GM12878 (cell line): ENCODE results near the gene OR5J2. TPM values are rescaled to one million over a fixed set of nuclear protein-coding genes. Genes with fewer than 3 reads are reported as not detected.

ENCODE experiments used
- ATAC-seq: fragments of 200-7000 bp; cut with Tn5 transposase; 3 replicates; pipeline ENCODE4 v1.9.1; 2020; ENCODE audit warnings: mild to moderate bottlenecking, moderate library complexity
- BruUV-seq: library from RNA; stranded (reverse); fragments of 400-500 nt; replicated peaks from 2 replicates; lab custom pipeline; 2021; lab: Mats Ljungman, UMichigan
- CTCF ChIA-PET: fragments of 300-600 bp; sonication (Branson Sonifier 250); formaldehyde crosslinking; extraction: SDS; loops from one replicate; lab custom pipeline; 2021; ENCODE audit warnings: inconsistent platforms; lab: Yijun Ruan, JAX
- POLR2A ChIA-PET: fragments of 350-600 bp; formaldehyde crosslinking; extraction: SDS; loops from one replicate; lab custom pipeline; 2021; ENCODE audit warnings: inconsistent platforms; lab: Charles Lee
- RAD21 ChIA-PET: fragments of 300-600 bp; sonication (Branson Sonifier 250); formaldehyde crosslinking; loops from one replicate; lab custom pipeline; 2023; ENCODE audit warnings: antibody characterized with exemption; ENCODE audit not compliant: unreplicated experiment; lab: Charles Lee
- SMC1A ChIA-PET: fragments of 300-600 bp; sonication (Branson Sonifier 250); formaldehyde crosslinking; loops from one replicate; lab custom pipeline; 2023; ENCODE audit not compliant: unreplicated experiment, uncharacterized antibody; lab: Charles Lee
- DNase-seq: peaks from one replicate; pipeline ENCODE4 v3.0.0-alpha.2; 2011; ENCODE audit warnings: low read depth, low spot score
- FAIRE-seq: peaks from 3 replicates; lab custom pipeline; 2011; peaks lifted over from hg19 to GRCh38; lab: Jason Lieb, UNC
- H2AFZ ChIP-seq: 2 replicates; pipeline ENCODE4 v1.6.0; 2011; ENCODE audit warnings: low read depth, low read length, control low read depth; ENCODE audit not compliant: control insufficient read depth
- H3K27ac ChIP-seq: 2 replicates; pipeline ENCODE4 v1.5.1; 2011; ENCODE audit warnings: control low read depth; ENCODE audit not compliant: control insufficient read depth, insufficient read depth
- H3K27me3 ChIP-seq, 2 experiments: replicated peaks in 1 of 2; 2 replicates each; pipeline versions ENCODE4 v1.6.0 to v1.6.1; 2011; ENCODE audit warnings: low read length in 1 of 2; ENCODE audit not compliant: control insufficient read depth in 2 of 2, insufficient read depth in 2 of 2
- H3K36me3 ChIP-seq, 2 experiments: 2 replicates each; pipeline ENCODE4 v1.5.1; 2011; ENCODE audit warnings: low read length in 1 of 2; ENCODE audit not compliant: control insufficient read depth in 2 of 2, insufficient read depth in 2 of 2
- H3K4me1 ChIP-seq: 2 replicates; pipeline ENCODE4 v1.6.1; 2011; ENCODE audit warnings: mild to moderate bottlenecking, low read length, moderate library complexity, mixed read lengths; ENCODE audit not compliant: control insufficient read depth, insufficient read depth
- H3K4me2 ChIP-seq: 2 replicates; pipeline ENCODE4 v1.6.0; 2011; ENCODE audit warnings: control low read depth; ENCODE audit not compliant: control insufficient read depth, insufficient read depth
- H3K4me3 ChIP-seq: fragments of 200-600 bp; sonication (generic); 2 replicates; pipeline ENCODE4 v1.5.1; 2016
- H3K79me2 ChIP-seq: 2 replicates; pipeline ENCODE4 v1.6.0; 2011; ENCODE audit warnings: low read length; ENCODE audit not compliant: control insufficient read depth, insufficient read depth
- H3K9ac ChIP-seq: 2 replicates; pipeline ENCODE4 v1.8.0; 2011; ENCODE audit warnings: low read length, control low read depth, mixed read lengths; ENCODE audit not compliant: control insufficient read depth, insufficient read depth
- H3K9me3 ChIP-seq: replicated peaks from 3 replicates; pipeline ENCODE4 v1.5.1; 2011; ENCODE audit warnings: mild to moderate bottlenecking, low read length; ENCODE audit not compliant: control insufficient read depth, insufficient read depth
- H4K20me1 ChIP-seq: 2 replicates; pipeline ENCODE4 v1.6.0; 2011; ENCODE audit not compliant: control insufficient read depth, insufficient read depth
- ATF7 ChIP-seq: fragments of 450-650 bp; IDR thresholded peaks from 2 replicates; pipeline ENCODE4 v1.6.1; 2016; ENCODE audit warnings: low read depth, mild to moderate bottlenecking
- BCLAF1 ChIP-seq: fragments of 450-650 bp; IDR thresholded peaks from 2 replicates; pipeline ENCODE4 v1.6.1; 2017; ENCODE audit warnings: antibody characterized with exemption, mild to moderate bottlenecking, moderate library complexity
- CHD1 ChIP-seq: IDR thresholded peaks from 2 replicates; pipeline ENCODE4 v1.6.1; 2012; ENCODE audit warnings: low read depth, low read length, improper control_type of control experiment
- CHD4 ChIP-seq: fragments of 200-600 bp; sonication (generic); IDR thresholded peaks from 2 replicates; pipeline ENCODE4 v1.6.1; 2016; ENCODE audit warnings: mild to moderate bottlenecking
- DPF2 ChIP-seq: fragments of 450-650 bp; IDR thresholded peaks from 2 replicates; pipeline ENCODE4 v1.6.1; 2017; ENCODE audit warnings: mild to moderate bottlenecking
- EED ChIP-seq: sonication (generic); IDR thresholded peaks from 2 replicates; pipeline ENCODE4 v1.6.1; 2016; ENCODE audit warnings: antibody characterized with exemption, low read depth
- JUNB ChIP-seq: IDR thresholded peaks from 2 replicates; pipeline ENCODE4 v1.6.1; 2016; ENCODE audit warnings: antibody characterized with exemption, mild to moderate bottlenecking
- MLLT1 ChIP-seq: fragments of 450-650 bp; IDR thresholded peaks from 2 replicates; pipeline ENCODE4 v1.6.1; 2016; ENCODE audit warnings: mild to moderate bottlenecking
- NFXL1 ChIP-seq: fragments of 450-650 bp; IDR thresholded peaks from 2 replicates; pipeline ENCODE4 v1.6.1; 2017; ENCODE audit warnings: antibody characterized with exemption, mild to moderate bottlenecking, borderline replicate concordance
- NR2F1 ChIP-seq: fragments of 450-650 bp; conservative IDR thresholded peaks from 2 replicates; pipeline ENCODE4 v1.6.1; 2017; ENCODE audit warnings: mild to moderate bottlenecking
- REST ChIP-seq: IDR thresholded peaks from 2 replicates; pipeline ENCODE4 v1.6.1; 2012; ENCODE audit warnings: mild to moderate bottlenecking, low read depth, low read length
- SP1 ChIP-seq: IDR thresholded peaks from one replicate; pipeline ENCODE4 v1.6.1; 2011; ENCODE audit warnings: low read depth, low read length
- TCF3 ChIP-seq: IDR thresholded peaks from 2 replicates; pipeline ENCODE4 v1.6.1; 2012; ENCODE audit warnings: low read depth, mild to moderate bottlenecking, low read length, borderline replicate concordance; ENCODE audit not compliant: insufficient read depth
- WRNIP1 ChIP-seq: IDR thresholded peaks from 2 replicates; pipeline ENCODE4 v1.6.1; 2011; ENCODE audit warnings: low read depth, low read length, improper control_type of control experiment, borderline replicate concordance
- ZZZ3 ChIP-seq: IDR thresholded peaks from 2 replicates; pipeline ENCODE4 v1.6.1; 2011; ENCODE audit warnings: low read depth; ENCODE audit not compliant: control insufficient read depth, insufficient read length
- WGBS: methylation state at CpG from one replicate; pipeline ENCODE4 v1.1.6; 2016; ENCODE audit warnings: low lambda C conversion rate; ENCODE audit not compliant: insufficient replicate concordance, insufficient coverage; ENCODE audit errors: missing lambda C conversion rate; 5-methylcytosine and 5-hydroxymethylcytosine counted together
- in situ Hi-C: fragments of 300-500 bp; cut with MboI; formaldehyde crosslinking; loops from 9 replicates; pipeline ENCODE4 v1.14.3; 2018; ENCODE audit warnings: mixed read lengths
- intact Hi-C: fragments of 100-400 bp; cut with micrococcal nuclease; formaldehyde crosslinking; loops from one replicate; pipeline ENCODE4 v1.14.2; 2022; ENCODE audit not compliant: unreplicated experiment
- polyA plus RNA-seq, 11 experiments: library from polyadenylated mRNA; depleted of rRNA in 4 of 11; unstranded in 6 of 11; stranded (reverse) in 5 of 11; fragments of >200 nt; fragmentation: Nextera tagmentation in 4 of 11; fragmentation: Illumina TruSeq in 1 of 11; extraction: Ambion mirVana in 4 of 11; extraction: Trizol in 1 of 11; gene quantifications; 1 replicate in 1 of 11; 2 replicates in 10 of 11; pipeline versions ENCODE4 v1.2.1 to v1.2.3, GENCODE V29; 2011 to 2016; ENCODE audit warnings: inconsistent platforms in 2 of 11, missing spikeins in 2 of 11, low read depth in 1 of 11
- total RNA-seq, 4 experiments: library from RNA; depleted of rRNA in 3 of 4; stranded (reverse); fragments of >200 nt in 3 of 4; fragmentation: Illumina TruSeq in 1 of 4; extraction: Trizol in 1 of 4; gene quantifications; 2 replicates each; pipeline versions ENCODE4 v1.2.1 to v1.2.3, GENCODE V29; 2013 to 2021

OR5J2 gene
- total and polyA plus RNA-seq, 10 of the 15 experiments (the other 5 are each of a cell fraction or from before 2014, with no cell fraction given): not detected

- ChIA-PET SMC1A (no interaction called here), RAD21 (no interaction called here), POLR2A (no interaction called here), CTCF (no interaction called here)
- BruUV-seq: no TSS peak
- Histone ChIP-seq H4K20me1 (no peaks in the 10 kb centered on the region), H3K4me2 (no peak overlapping the region), H3K4me3 (no peak overlapping the region), H2AFZ (no peak overlapping the region), H3K79me2 (no peaks in the 10 kb centered on the region), H3K36me3 (no peaks in the 10 kb centered on the region), H3K9me3 (no peaks in the 10 kb centered on the region), H3K27me3 (no peaks in the 10 kb centered on the region), H3K27ac (no peak overlapping the region), H3K4me1 (no peaks in the 10 kb centered on the region), H3K9ac (no peak overlapping the region)
- no peak for ATAC-seq
- TF ChIP-seq CHD4 (no peak), NR2F1 (no peak), JUNB (no peak), MLLT1 (no peak), CHD1 (no peak), ATF7 (no peak), ZZZ3 (no peak), TCF3 (no peak), BCLAF1 (no peak), REST (no peak), WRNIP1 (no peak), EED (no peak), NFXL1 (no peak), SP1 (no peak), DPF2 (no peak)
- intact Hi-C loops: no loop called here
- 12% methylated on average over 3 of the region's 3 CpGs for WGBS
- in situ Hi-C loops: no loop called here
- no peak for FAIRE-seq
- DNase-seq: no peak
Observed at GRCh38 chr11:56172256-56172830, 4.1 kb upstream of the OR5J2 start.
